Smooth muscle cell (in vitro differentiated cells): ENCODE data around the gene USH2A. TPM values are rescaled to one million over a fixed set of nuclear protein-coding genes. Genes with fewer than 3 reads are reported as not detected.
A peak's percentile ranks its signal among the peaks of the same experiment; 100 is the strongest.

Source experiments
- DNase-seq: peaks from one replicate; lab custom pipeline; 2025; ENCODE audit not compliant: unreplicated experiment; lab: John Stamatoyannopoulos, UW
- H2AFZ ChIP-seq: fragments of 200-600 bp; sonication (generic); 2 replicates; pipeline ENCODE4 v1.6.0; 2016; ENCODE audit warnings: antibody characterized with exemption, low read depth, mild to moderate bottlenecking
- H3F3A ChIP-seq: fragments of 200-600 bp; sonication (generic); 2 replicates; pipeline ENCODE4 v1.6.0; 2017; ENCODE audit warnings: antibody characterized with exemption, low read depth
- H3K27ac ChIP-seq: fragments of 200-600 bp; sonication (generic); 2 replicates; pipeline ENCODE4 v1.5.1; 2016; ENCODE audit warnings: low read depth, mild to moderate bottlenecking
- H3K27me3 ChIP-seq: fragments of 200-600 bp; sonication (generic); 2 replicates; pipeline ENCODE4 v1.6.1; 2016; ENCODE audit warnings: low read depth, mild to moderate bottlenecking
- H3K36me3 ChIP-seq: fragments of 200-600 bp; sonication (generic); 2 replicates; pipeline ENCODE4 v1.5.1; 2016; ENCODE audit warnings: low read depth
- H3K4me1 ChIP-seq: fragments of 200-600 bp; sonication (generic); 2 replicates; pipeline ENCODE4 v1.5.1; 2016; ENCODE audit warnings: low read depth
- H3K4me2 ChIP-seq: fragments of 200-600 bp; sonication (generic); 2 replicates; pipeline ENCODE4 v1.6.0; 2016; ENCODE audit warnings: mild to moderate bottlenecking
- H3K4me3 ChIP-seq: fragments of 200-600 bp; sonication (generic); 2 replicates; pipeline ENCODE4 v1.5.1; 2016; ENCODE audit warnings: mild to moderate bottlenecking
- H3K79me2 ChIP-seq: fragments of 200-600 bp; sonication (generic); 2 replicates; pipeline ENCODE4 v1.6.0; 2016; ENCODE audit warnings: low read depth, mild to moderate bottlenecking
- H3K9ac ChIP-seq: fragments of 200-600 bp; sonication (generic); 2 replicates; pipeline ENCODE4 v1.6.0; 2016; ENCODE audit warnings: low read depth
- H3K9me3 ChIP-seq: fragments of 200-600 bp; sonication (generic); replicated peaks from 2 replicates; pipeline ENCODE4 v1.5.1; 2016; ENCODE audit warnings: low read depth
- H4K20me1 ChIP-seq: fragments of 200-600 bp; sonication (generic); 2 replicates; pipeline ENCODE4 v1.6.0; 2016; ENCODE audit warnings: low read depth
- WGBS: methylation state at CpG from one replicate; pipeline ENCODE4 v1.1.7; 2016; ENCODE audit warnings: low lambda C conversion rate; 5-methylcytosine and 5-hydroxymethylcytosine counted together
- polyA plus RNA-seq: library from polyadenylated mRNA; unstranded; fragments of >200 nt; fragmentation: Nextera tagmentation; extraction: Ambion mirVana; gene quantifications from 2 replicates; pipeline ENCODE4 v1.2.1, GENCODE V29; 2016
- total RNA-seq: library from RNA; depleted of rRNA; stranded (reverse); fragments of >200 nt; gene quantifications from 2 replicates; pipeline ENCODE4 v1.2.3, GENCODE V29; 2014
- TF ChIP-seq, protein P1 (sequence below): fragments of 200-600 bp; sonication (generic); IDR thresholded peaks from 2 replicates; pipeline ENCODE4 v1.5.1; 2017; ENCODE audit warnings: borderline replicate concordance, mild to moderate bottlenecking, antibody characterized with exemption; ENCODE audit not compliant: insufficient read depth, poor library complexity, severe bottlenecking

Gene USH2A
- total and polyA plus RNA-seq, 2 experiments from 2014 or later: under 0.01 TPM; not detected in 1

DNA sequence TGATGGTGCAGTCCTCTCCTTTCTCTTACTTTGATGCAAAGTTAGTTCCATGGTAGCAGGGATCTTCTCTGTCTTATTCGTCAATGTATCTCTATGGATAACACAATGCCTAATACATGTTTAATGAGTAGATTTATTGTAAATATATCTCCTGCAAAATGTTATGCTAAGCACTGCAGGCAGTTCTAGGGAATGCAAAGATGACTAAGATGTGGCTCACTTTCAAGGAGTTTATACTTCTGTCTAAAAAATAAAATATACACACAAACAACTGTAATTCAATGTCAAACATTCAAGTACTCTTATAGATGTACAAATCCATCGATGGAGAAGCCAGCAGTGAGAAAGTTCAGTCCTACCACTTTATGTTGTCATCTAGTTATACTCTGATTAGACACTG is 661.8 kb downstream of the USH2A start:
- no peak overlapping the region for H3K4me2 ChIP-seq
- H3K4me1 ChIP-seq: no peaks in the 10 kb centered on the region
- no peak overlapping the region for H2AFZ ChIP-seq
- no peaks in the 10 kb centered on the region for H3K9me3 ChIP-seq
- TF ChIP-seq, protein P1, sequence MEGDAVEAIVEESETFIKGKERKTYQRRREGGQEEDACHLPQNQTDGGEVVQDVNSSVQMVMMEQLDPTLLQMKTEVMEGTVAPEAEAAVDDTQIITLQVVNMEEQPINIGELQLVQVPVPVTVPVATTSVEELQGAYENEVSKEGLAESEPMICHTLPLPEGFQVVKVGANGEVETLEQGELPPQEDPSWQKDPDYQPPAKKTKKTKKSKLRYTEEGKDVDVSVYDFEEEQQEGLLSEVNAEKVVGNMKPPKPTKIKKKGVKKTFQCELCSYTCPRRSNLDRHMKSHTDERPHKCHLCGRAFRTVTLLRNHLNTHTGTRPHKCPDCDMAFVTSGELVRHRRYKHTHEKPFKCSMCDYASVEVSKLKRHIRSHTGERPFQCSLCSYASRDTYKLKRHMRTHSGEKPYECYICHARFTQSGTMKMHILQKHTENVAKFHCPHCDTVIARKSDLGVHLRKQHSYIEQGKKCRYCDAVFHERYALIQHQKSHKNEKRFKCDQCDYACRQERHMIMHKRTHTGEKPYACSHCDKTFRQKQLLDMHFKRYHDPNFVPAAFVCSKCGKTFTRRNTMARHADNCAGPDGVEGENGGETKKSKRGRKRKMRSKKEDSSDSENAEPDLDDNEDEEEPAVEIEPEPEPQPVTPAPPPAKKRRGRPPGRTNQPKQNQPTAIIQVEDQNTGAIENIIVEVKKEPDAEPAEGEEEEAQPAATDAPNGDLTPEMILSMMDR: no peak
- H3K27ac ChIP-seq: no peak overlapping the region
- H3K27me3 ChIP-seq: peaks cover 4% of the 10 kb centered on the region
- H3F3A ChIP-seq: no peaks in the 10 kb centered on the region
- WGBS: 92% methylated on average over 2 of the region's 2 CpGs
- no peaks in the 10 kb centered on the region for H3K36me3 ChIP-seq
- H4K20me1 ChIP-seq: no peaks in the 10 kb centered on the region
- DNase-seq: no peak
- H3K9ac ChIP-seq: no peak overlapping the region
- H3K4me3 ChIP-seq: no peak overlapping the region
- no peaks in the 10 kb centered on the region for H3K79me2 ChIP-seq

GRCh38 chr1:215754112-215754511 is 669.1 kb downstream of the USH2A start:
- Histone ChIP-seq H3K9ac (no peak overlapping the region), H3K79me2 (no peaks in the 10 kb centered on the region), H3K4me1 (no peaks in the 10 kb centered on the region), H3K4me3 (no peak overlapping the region), H3K9me3 (no peaks in the 10 kb centered on the region), H3K4me2 (no peak overlapping the region), H3K27ac (no peak overlapping the region), H2AFZ (no peak overlapping the region), H3F3A (no peaks in the 10 kb centered on the region), H3K27me3 (no peaks in the 10 kb centered on the region), H4K20me1 (no peaks in the 10 kb centered on the region), H3K36me3 (no peaks in the 10 kb centered on the region)
- TF ChIP-seq, protein P1: no peak
- WGBS: 94% methylated on average over 4 of the region's 4 CpGs
- DNase-seq: no peak

GRCh38 chr1:215749414-215749813 is 673.8 kb downstream of the USH2A start:
- no peaks in the 10 kb centered on the region for H3K27me3 ChIP-seq
- H3K4me2 ChIP-seq: peak overlapping the region; percentile 17
- DNase-seq: no peak
- no peaks in the 10 kb centered on the region for H4K20me1 ChIP-seq
- H3K27ac ChIP-seq: peak overlapping the region; percentile 67
- no peaks in the 10 kb centered on the region for H3K9me3 ChIP-seq
- H2AFZ ChIP-seq: no peak overlapping the region
- WGBS: 24% methylated on average over 4 of the region's 4 CpGs
- H3K36me3 ChIP-seq: no peaks in the 10 kb centered on the region
- no peak overlapping the region for H3K4me3 ChIP-seq
- TF ChIP-seq, protein P1: no peak
- no peak overlapping the region for H3K9ac ChIP-seq
- peaks cover 6% of the 10 kb centered on the region for H3K4me1 ChIP-seq
- H3K79me2 ChIP-seq: no peaks in the 10 kb centered on the region
- H3F3A ChIP-seq: no peaks in the 10 kb centered on the region

GRCh38 chr1:215748431-215748830 is 674.8 kb downstream of the USH2A start:
- no peaks in the 10 kb centered on the region for H3K79me2 ChIP-seq
- H3K4me2 ChIP-seq: peak overlapping the region; percentile 5
- DNase-seq: no peak
- WGBS: 74% methylated on average over 1 of the region's 1 CpG
- H4K20me1 ChIP-seq: no peaks in the 10 kb centered on the region
- H3K27me3 ChIP-seq: no peaks in the 10 kb centered on the region
- H2AFZ ChIP-seq: no peak overlapping the region
- H3K4me1 ChIP-seq: peaks cover 6% of the 10 kb centered on the region
- H3K4me3 ChIP-seq: no peak overlapping the region
- H3K9ac ChIP-seq: peak overlapping the region; percentile 11
- no peaks in the 10 kb centered on the region for H3F3A ChIP-seq
- no peaks in the 10 kb centered on the region for H3K36me3 ChIP-seq
- TF ChIP-seq, protein P1: no peak
- H3K9me3 ChIP-seq: no peaks in the 10 kb centered on the region
- peak overlapping the region; percentile 67 for H3K27ac ChIP-seq
